GM18526 (cell line): ENCODE measurements around the gene ALDH3A2.

Experiments used
- POLR2A ChIP-seq: IDR thresholded peaks from 3 replicates; pipeline ENCODE4 v1.6.1; 2011; ENCODE audit not compliant: insufficient read length; ENCODE audit errors: extremely low read depth

Gene ALDH3A2

GRCh38 chr17:19648475-19649273, at the start of gene ALDH3A2:
Gene ALDH3A2 (plus strand): TSS chr17:19648751. CDS start chr17:19648972, 221 bp downstream.
- peak; percentile 83 for TF ChIP-seq POLR2A

- TF ChIP-seq POLR2A = no peak
These were observed 38.2 kb upstream of the ALDH3A2 start for GRCh38 chr17:19610311-19610710.

GRCh38 chr17:19610879-19611278, 37.7 kb upstream of the ALDH3A2 start:
- TF ChIP-seq POLR2A = no peak

- TF ChIP-seq POLR2A = no peak
These were observed 34.6 kb upstream of the ALDH3A2 start for GRCh38 chr17:19613979-19614378.

- TF ChIP-seq POLR2A = no peak
These were observed 33.7 kb upstream of the ALDH3A2 start for GRCh38 chr17:19614900-19615299.

- TF ChIP-seq POLR2A = no peak
These were observed 30.5 kb upstream of the ALDH3A2 start for GRCh38 chr17:19618015-19618414.

GRCh38 chr17:19619705-19620325, 28.7 kb upstream of the ALDH3A2 start:
- no peak for TF ChIP-seq POLR2A

- no peak for TF ChIP-seq POLR2A
These were observed 26.9 kb upstream of the ALDH3A2 start for GRCh38 chr17:19621697-19622096.

- TF ChIP-seq POLR2A = no peak
These were observed 22.5 kb upstream of the ALDH3A2 start for GRCh38 chr17:19626079-19626478.

GRCh38 chr17:19629449-19629848, 19.1 kb upstream of the ALDH3A2 start:
- no peak for TF ChIP-seq POLR2A

- no peak for TF ChIP-seq POLR2A
These were observed 18.5 kb upstream of the ALDH3A2 start for GRCh38 chr17:19630035-19630434.

- no peak for TF ChIP-seq POLR2A
These were observed 17.9 kb upstream of the ALDH3A2 start for GRCh38 chr17:19630661-19631060.

- no peak for TF ChIP-seq POLR2A
These were observed 16.6 kb upstream of the ALDH3A2 start for GRCh38 chr17:19631905-19632304.

GRCh38 chr17:19641687-19642372, 6.7 kb upstream of the ALDH3A2 start:
- TF ChIP-seq POLR2A = no peak

- TF ChIP-seq POLR2A = no peak
These were observed 6.1 kb upstream of the ALDH3A2 start for GRCh38 chr17:19642373-19642893.
